Measurements from ENCODE around the gene EEFSEC. TPM values are rescaled to one million over a fixed set of nuclear protein-coding genes. Genes with fewer than 3 reads are reported as not detected.

The EEFSEC gene
- total and polyA plus RNA-seq, 8 donors, result 5.9 to 9.8 (median 7.4) TPM

DNA sequence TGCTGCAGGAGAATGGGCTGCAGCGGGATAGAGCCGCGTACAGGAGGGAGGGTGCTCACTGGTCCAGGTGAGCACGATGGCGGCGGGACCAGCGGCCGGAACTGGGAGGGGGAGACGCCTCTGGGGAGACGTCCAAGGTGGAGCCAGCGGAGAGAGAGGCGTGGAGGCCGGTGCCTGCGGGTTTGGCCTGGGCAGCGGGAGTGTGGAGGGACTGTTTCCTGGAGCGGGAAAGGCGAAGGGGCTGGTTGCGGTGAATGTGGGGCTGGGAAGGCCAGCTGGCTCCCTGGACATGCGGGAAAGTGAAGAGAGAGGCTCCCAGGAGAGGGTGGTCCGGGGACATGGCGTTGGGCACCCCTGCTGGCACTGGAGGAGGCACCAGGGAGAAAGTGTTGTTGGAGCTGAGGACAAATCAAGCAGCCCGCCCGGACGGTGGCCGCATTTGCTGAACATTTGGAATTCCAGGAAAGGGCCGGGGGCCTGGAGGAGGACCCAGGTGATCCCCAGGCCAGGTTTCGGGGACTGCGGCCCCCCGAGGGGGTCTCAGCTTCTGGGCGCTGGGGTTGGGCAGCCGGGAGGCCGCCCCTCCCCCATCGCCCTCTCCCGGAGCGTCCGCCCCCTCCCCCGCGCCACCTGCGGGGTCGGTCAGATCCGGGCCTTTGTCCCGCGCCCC is 279.2 kb downstream of the EEFSEC start:
- ATAC-seq, result peak in 3 of 4 donors; percentile 16 to 50 (median 27)
- Histone ChIP-seq H3K9me3 (no peaks in the 10 kb centered on the region), H3K36me3 (no peaks in the 10 kb centered on the region), H3K27me3 (no peaks in the 10 kb centered on the region), H3K4me3 (peak overlapping the region; percentile 7 to 51 (median 24)), H3K27ac (no peak overlapping the region), H3K4me1 (peaks cover 0 to 17% (median 12%) of the 10 kb centered on the region in 3 donors)
- 27 to 30% methylated on average over 39 to 43 of the region's 43 CpGs for WGBS, 2 donors
- TF ChIP-seq, protein P1, sequence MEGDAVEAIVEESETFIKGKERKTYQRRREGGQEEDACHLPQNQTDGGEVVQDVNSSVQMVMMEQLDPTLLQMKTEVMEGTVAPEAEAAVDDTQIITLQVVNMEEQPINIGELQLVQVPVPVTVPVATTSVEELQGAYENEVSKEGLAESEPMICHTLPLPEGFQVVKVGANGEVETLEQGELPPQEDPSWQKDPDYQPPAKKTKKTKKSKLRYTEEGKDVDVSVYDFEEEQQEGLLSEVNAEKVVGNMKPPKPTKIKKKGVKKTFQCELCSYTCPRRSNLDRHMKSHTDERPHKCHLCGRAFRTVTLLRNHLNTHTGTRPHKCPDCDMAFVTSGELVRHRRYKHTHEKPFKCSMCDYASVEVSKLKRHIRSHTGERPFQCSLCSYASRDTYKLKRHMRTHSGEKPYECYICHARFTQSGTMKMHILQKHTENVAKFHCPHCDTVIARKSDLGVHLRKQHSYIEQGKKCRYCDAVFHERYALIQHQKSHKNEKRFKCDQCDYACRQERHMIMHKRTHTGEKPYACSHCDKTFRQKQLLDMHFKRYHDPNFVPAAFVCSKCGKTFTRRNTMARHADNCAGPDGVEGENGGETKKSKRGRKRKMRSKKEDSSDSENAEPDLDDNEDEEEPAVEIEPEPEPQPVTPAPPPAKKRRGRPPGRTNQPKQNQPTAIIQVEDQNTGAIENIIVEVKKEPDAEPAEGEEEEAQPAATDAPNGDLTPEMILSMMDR (IDR thresholded peaks at IDR 0.05), result no peak
- FAIRE-seq, result no peak
- intact Hi-C loops (cut with DNase I), result no loop called here
- peak in 3 of 6 donors; percentile 14 to 84 (median 74) for DNase-seq

DNA sequence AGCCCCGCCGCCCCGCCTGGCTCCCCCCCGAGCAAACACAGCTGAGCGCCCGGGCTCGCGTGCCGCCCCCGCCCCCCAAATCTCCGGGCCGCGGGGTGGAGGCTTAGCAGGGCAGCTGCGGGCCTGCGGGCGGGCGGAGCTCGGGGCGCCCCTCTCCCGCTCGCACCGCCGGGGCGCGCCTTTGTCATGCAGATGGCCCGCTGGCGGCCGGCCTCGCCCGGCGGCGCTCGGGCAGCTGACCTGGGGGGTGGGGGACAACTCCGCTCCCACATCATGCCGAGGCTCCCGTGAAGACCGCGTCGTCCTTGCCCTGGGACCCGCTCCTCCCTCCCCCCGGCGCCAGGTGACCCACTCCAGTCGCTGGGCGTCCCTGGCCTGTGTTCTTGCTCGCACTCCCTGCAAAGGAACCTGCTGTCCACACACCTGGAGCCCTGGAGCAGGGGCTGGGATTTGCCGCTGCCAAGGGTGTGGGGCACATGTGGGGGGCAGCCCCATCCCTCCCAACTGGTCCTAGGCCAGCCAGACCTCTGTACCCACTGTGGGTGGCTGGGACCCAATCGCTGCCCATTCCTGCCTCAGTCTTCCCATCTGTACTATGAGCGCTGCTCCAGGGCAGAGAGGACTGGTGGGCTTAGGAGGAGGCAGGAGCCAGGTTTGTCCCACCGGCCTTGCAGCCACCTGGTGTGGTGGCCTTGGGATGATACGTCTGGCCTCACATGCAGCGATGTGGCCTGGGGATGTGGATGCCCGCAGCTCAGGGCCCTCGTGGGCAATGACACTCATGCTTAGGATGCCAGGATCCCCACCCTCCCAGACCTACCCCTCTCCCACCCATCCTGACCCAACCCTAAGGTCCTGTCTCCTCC is 279.9 kb downstream of the EEFSEC start:
- H3K9me3 ChIP-seq, result no peaks in the 10 kb centered on the region
- H3K4me3 ChIP-seq, result peak overlapping the region; percentile 7 to 51 (median 24)
- TF ChIP-seq, protein P1 (IDR thresholded peaks at IDR 0.05), result no peak
- peaks cover 0 to 17% (median 12%) of the 10 kb centered on the region in 3 donors for H3K4me1 ChIP-seq
- no peak overlapping the region for H3K27ac ChIP-seq
- no peaks in the 10 kb centered on the region for H3K36me3 ChIP-seq
- intact Hi-C loops (cut with DNase I), result no loop called here
- ATAC-seq, result peak; percentile 24 to 65 (median 41)
- 15 to 33% methylated on average over 24 to 53 of the region's 53 CpGs for WGBS, 2 donors
- FAIRE-seq, result no peak
- no peaks in the 10 kb centered on the region for H3K27me3 ChIP-seq
- DNase-seq, result peak in 3 of 6 donors; percentile 24 to 76 (median 75)

DNA sequence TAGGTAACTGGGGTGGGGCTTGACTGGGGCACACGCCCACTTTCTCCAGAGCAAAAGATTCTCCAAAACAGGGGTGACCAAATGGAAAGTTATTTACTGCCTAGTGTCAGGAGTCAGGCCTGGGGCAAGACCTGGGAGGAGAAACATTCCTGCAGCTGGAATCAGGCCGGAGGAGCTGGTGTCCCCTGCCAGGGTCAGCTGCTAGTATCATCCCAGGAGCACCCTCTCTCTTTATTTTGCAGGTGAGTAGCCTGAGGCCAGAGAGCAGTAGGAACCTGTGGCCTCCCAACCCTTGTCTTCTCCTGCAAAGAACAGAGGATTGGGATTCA is 280.5 kb downstream of the EEFSEC start:
- intact Hi-C loops (cut with DNase I), result no loop called here
- WGBS, 2 donors, result 72 to 74% methylated on average over 2 of the region's 2 CpGs
- FAIRE-seq, result no peak
- no peak for DNase-seq
- no peaks in the 10 kb centered on the region for H3K9me3 ChIP-seq
- peaks cover 0 to 17% (median 12%) of the 10 kb centered on the region in 3 donors for H3K4me1 ChIP-seq
- no peaks in the 10 kb centered on the region for H3K36me3 ChIP-seq
- no peaks in the 10 kb centered on the region for H3K27me3 ChIP-seq
- TF ChIP-seq, protein P1 (IDR thresholded peaks at IDR 0.05), result no peak
- no peak for ATAC-seq
- H3K27ac ChIP-seq, result no peak overlapping the region
- H3K4me3 ChIP-seq, result no peak overlapping the region

DNA sequence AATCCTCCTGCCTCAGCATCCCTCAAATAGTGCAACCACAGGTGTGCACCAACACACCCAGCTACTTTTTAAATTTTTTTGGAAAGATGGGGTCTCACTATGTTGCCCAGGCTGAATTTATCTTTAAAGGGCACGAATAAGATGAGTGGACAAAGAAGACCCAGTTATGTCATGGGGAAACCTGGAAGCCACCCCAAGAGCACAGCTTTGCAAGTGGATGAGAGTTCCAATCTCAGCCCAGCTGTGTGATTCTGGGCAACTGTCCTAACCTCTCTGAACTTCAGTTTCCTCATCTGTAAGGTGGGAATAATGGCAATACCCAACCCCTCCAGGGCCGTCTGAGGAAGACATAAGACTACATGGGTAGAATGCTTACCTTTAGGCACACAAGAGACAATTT is 281.2 kb downstream of the EEFSEC start:
- no peaks in the 10 kb centered on the region for H3K36me3 ChIP-seq
- FAIRE-seq (no peak), DNase-seq (no peak), ATAC-seq (no peak)
- intact Hi-C loops (cut with DNase I), result no loop called here
- 91 to 94% methylated on average over 2 of the region's 2 CpGs for WGBS, 2 donors
- H3K9me3 ChIP-seq, result no peaks in the 10 kb centered on the region
- peak overlapping the region in 1 of 4 donors; percentile 46 for H3K27ac ChIP-seq
- TF ChIP-seq, protein P1 (IDR thresholded peaks at IDR 0.05), result no peak
- no peaks in the 10 kb centered on the region for H3K27me3 ChIP-seq
- H3K4me1 ChIP-seq, result peaks cover 0 to 17% (median 12%) of the 10 kb centered on the region in 3 donors
- H3K4me3 ChIP-seq, result no peak overlapping the region

All from pancreas (tissue), 10 donors.